GM10266 (cell line): ENCODE measurements around the gene SMAD7.

Experiments used
- DNase-seq: peaks from one replicate; pipeline ENCODE4 v3.0.0; 2012; ENCODE audit errors: extremely low spot score
- TF ChIP-seq, protein P1 (sequence below): IDR thresholded peaks from 2 replicates; pipeline ENCODE4 v1.5.1; 2012; ENCODE audit warnings: mild to moderate bottlenecking, low read depth; ENCODE audit not compliant: control insufficient read depth, insufficient read depth; ENCODE audit errors: missing control alignments

SMAD7 gene

DNA sequence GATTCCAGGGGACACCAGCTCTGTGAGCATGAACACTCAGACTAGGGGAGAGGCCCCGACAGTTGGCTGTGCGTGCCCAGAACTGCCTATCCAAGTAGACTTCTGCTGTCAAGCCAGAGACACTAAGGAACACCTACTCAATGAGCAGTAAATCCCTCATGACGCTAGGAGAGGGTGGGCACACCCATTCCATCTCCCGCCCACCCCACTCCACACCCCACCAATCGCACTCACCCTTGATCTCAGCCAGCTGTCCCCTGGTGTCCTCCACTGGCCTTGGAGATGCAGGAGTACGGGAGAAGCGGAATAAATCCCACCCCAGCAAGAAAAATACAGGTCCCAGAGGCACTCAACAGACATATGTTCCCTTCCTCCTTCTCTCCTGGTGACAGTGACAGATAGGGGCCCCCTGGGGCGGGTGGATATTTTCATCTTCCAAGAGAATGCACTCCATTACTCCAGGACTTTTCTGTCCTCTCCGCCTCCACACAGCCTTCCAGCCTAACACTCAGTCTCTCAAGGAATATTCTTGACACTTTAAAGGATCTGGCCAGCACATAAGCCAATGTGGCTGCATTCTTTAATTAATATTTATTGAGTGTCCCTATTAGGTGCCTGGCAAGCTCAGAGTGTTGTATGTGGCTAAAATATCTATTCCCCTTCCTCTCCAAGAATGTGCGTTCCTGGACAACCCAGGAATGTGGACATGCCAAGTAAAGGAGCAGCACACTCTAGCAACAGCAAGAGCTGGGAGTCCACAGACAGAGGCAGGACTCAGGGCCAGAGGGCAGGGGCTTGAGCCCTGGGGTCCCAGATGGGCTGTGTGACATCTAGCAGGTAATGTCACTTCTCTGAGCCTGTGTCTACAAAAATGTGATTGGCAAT is 13.1 kb upstream of the SMAD7 start:
- TF ChIP-seq, protein P1, sequence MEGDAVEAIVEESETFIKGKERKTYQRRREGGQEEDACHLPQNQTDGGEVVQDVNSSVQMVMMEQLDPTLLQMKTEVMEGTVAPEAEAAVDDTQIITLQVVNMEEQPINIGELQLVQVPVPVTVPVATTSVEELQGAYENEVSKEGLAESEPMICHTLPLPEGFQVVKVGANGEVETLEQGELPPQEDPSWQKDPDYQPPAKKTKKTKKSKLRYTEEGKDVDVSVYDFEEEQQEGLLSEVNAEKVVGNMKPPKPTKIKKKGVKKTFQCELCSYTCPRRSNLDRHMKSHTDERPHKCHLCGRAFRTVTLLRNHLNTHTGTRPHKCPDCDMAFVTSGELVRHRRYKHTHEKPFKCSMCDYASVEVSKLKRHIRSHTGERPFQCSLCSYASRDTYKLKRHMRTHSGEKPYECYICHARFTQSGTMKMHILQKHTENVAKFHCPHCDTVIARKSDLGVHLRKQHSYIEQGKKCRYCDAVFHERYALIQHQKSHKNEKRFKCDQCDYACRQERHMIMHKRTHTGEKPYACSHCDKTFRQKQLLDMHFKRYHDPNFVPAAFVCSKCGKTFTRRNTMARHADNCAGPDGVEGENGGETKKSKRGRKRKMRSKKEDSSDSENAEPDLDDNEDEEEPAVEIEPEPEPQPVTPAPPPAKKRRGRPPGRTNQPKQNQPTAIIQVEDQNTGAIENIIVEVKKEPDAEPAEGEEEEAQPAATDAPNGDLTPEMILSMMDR: no peak
- DNase-seq: no peak

DNA sequence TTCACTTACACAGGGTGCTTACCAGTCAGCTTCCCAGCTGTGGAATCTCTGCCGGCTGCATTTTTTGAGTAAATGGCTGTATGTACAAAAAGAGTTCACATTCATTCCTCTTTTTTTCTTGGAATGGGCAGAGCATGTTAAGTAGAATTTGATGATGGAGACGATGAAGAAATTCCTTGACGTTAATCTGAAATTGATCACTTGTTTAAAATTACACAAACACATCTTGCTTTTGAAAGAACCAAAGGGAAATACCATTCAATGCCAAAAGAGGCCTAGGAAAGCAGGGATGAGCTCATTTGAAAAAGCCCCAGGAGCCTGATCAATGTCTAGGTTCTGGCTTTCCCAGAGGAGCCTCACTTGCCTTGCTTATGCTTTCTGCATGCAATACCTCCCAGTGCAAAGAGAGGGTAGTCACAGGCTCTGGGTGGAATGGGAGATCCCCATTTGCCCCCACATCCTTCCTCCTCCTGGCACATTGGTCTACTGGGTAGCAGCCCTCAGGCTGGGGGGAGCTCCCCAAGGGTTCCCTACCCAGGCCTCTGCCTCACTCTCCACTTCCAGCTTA is 12.3 kb upstream of the SMAD7 start:
- DNase-seq: no peak
- TF ChIP-seq, protein P1: no peak

DNA sequence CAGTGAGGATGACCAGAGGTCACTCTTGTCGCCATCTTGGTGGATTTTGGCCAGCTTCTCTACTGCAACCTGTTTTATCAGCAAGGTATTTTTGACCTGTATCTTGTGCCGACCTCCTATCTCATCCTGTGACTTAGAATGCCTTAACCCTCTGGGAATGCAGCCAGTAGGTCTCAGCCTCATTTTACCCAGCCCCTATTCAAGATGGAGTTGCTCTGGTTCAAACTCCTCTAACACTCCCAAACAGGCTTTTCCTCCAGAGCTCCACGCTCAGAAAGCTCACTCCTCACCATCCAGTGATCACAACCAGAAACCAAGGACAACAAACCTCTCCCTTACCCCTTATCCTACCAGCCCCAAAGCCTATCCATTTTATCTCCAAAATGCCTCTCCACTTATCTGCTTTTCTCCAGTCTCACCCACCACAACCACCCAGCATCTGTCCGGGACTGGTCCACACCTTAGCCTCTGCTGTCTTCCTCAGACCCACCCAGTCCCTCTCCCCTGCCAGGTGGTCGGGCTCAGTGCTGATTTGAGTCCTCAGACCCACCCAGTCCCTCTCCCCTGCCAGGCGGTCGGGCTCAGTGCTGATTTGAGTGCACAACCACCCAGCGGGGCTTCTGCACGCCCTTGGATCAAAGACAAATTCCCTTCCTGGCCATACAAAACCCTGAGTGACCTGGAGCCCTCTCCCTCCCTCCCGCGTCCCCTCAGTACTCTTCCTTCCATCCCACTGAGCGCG is 11.7 kb upstream of the SMAD7 start:
- TF ChIP-seq, protein P1: no peak
- no peak for DNase-seq

DNA sequence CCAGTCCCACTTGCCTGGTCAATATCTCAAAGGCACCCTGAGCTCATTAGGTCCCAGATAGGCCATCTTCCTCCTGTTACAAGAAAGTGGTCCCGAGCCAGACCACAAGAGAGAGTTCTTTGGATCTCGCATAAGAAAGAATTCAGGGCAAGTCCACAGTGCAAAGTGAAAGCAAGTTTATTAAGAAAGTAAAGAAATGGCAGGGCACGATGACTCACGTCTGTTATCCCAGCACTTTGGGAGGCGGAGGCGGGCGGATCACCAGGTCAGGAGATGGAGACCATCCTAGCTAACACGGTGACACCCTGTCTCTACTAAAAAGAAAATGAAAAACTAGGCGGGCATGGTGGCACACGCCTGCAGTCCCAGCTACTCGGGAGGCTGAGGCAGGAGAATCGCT is 10.8 kb upstream of the SMAD7 start:
- no peak for DNase-seq
- TF ChIP-seq, protein P1: no peak

DNA sequence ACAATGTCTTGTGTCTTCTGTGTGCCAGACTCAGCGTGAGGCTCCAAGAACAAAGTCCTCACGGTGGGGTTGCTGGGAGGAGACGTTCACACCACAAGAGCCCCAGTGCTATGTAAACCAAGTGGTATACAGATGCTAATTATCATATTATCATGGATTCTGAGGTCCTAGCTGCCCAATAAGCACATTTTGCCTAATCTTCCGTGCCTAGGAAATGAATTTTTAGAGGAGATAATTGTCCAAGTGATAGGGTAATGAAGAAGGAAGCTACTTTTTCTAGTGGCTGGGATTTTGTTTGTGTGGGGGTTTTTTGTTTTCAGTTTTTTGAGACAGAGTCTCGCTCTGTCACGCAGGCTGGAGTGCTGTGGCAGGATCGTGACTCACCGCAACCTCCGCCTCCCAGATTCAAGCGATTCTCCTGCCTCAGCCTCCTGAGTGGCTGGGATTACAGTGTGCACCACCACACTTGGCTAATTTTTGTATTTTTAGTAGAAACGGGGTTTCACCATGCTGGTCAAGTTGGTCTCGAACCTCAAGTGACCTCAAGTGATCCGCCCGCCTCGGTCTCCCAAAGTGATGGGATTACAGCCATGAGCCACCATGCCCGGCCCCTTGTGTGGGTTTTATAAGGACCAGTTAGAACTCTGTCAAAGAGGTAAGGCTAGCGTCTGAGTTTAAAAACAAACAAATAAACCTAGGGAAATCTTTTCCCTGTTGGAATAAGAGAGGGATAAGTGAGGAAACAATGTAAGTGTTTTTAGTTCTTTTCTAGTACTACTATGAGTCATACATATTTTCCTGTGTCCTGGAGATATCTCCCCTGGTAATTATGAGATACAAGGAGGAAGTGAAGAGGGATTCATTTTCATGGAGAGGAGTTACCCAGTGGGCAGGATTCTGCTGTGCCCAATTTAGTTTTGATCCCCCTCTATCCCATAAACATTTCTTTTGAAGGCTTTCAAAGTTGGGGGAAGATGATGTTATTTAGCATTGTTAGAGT is 9.5 kb upstream of the SMAD7 start:
- no peak for DNase-seq
- TF ChIP-seq, protein P1: no peak

DNA sequence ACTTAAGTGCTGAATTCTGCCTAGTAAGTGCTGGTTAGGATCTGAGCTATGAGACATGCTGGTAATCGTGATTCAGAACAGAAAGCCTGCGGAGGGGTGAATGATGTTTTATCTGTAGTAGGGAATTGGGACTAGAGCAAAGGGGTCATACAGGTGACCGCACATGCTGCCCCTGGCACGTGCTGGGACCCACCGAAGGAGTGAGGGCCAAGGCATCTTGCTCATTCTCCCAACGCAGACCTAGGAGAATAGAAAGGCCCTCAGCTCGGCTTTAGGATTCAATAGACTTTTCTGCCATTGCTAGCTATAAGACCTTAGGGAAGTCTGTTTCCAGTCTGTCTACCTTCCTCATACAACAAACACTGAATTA is 8.8 kb upstream of the SMAD7 start:
- TF ChIP-seq, protein P1: no peak
- DNase-seq: no peak
